ENCODE results near the gene ERP27.

DNA sequence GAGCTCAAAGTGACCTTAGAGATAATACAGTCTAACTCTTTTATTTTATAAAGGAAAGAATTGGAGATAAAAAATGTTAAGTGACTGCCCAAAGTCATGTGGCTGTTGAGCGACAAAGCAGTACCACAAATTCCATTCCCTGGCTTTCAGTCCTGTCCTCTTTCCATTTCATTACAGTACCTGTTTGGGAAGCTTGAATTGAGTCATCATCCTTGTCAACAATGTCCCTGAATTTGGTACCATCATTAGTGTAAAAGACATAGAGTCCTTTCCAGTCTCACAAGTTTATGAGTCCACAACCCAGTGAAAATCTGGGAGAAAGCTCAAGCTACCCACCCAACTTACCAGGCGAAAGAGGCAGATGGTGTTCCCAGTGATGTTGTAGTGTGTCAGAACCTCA, 3.8 kb downstream of the ERP27 start:
- TF ChIP-seq, protein P1, sequence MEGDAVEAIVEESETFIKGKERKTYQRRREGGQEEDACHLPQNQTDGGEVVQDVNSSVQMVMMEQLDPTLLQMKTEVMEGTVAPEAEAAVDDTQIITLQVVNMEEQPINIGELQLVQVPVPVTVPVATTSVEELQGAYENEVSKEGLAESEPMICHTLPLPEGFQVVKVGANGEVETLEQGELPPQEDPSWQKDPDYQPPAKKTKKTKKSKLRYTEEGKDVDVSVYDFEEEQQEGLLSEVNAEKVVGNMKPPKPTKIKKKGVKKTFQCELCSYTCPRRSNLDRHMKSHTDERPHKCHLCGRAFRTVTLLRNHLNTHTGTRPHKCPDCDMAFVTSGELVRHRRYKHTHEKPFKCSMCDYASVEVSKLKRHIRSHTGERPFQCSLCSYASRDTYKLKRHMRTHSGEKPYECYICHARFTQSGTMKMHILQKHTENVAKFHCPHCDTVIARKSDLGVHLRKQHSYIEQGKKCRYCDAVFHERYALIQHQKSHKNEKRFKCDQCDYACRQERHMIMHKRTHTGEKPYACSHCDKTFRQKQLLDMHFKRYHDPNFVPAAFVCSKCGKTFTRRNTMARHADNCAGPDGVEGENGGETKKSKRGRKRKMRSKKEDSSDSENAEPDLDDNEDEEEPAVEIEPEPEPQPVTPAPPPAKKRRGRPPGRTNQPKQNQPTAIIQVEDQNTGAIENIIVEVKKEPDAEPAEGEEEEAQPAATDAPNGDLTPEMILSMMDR (IDR thresholded peaks at IDR 0.05 in 4 of 5, conservative IDR thresholded peaks at IDR 0.05 in 1 of 5) = no peak
- no peak for TF ChIP-seq POLR2A (IDR thresholded peaks at IDR 0.05)

Data from gastrocnemius medialis (tissue), 4 donors.